AG20443 (cell line): ENCODE data around the gene TIPRL.
"Not testable (repeated sequence)": the region's sequence is repeated elsewhere in the genome, so short reads cannot be mapped to it uniquely, and the experiment has no call there.

Experiments
- DNase-seq: peaks from one replicate; pipeline ENCODE4 v3.0.0; 2012; ENCODE audit warnings: low spot score, mixed read lengths

The TIPRL gene

GRCh38 chr1:168178638-168179437 is at the start of gene TIPRL:
TSS of gene TIPRL (plus strand) at chr1:168178962. CDS start at chr1:168179078, 116 bp downstream.
- DNase-seq, result peak; percentile 97

- DNase-seq, result no peak
These were observed 48.8 kb upstream of the TIPRL start for GRCh38 chr1:168129933-168130332.

GRCh38 chr1:168134132-168134531 is 44.6 kb upstream of the TIPRL start:
- DNase-seq, result no peak

- DNase-seq, result no peak
These were observed 44.1 kb upstream of the TIPRL start for GRCh38 chr1:168134642-168135041.

- no peak for DNase-seq
These were observed 43.4 kb upstream of the TIPRL start for GRCh38 chr1:168135116-168135920.

- peak; percentile 34 for DNase-seq
These were observed 42.6 kb upstream of the TIPRL start for GRCh38 chr1:168135921-168136708.

GRCh38 chr1:168136709-168137514 is 41.9 kb upstream of the TIPRL start, which contains the start of gene GPR161:
TSS of gene GPR161 (minus strand) at chr1:168136930. CDS start at chr1:168104850, 32,080 bp downstream.
- DNase-seq, result peak; percentile 76

- no peak for DNase-seq
These were observed 41.3 kb upstream of the TIPRL start for GRCh38 chr1:168137515-168137821.

- no peak for DNase-seq
These were observed 40.6 kb upstream of the TIPRL start for GRCh38 chr1:168138134-168138533.

GRCh38 chr1:168139070-168139469 is 39.7 kb upstream of the TIPRL start:
- no peak for DNase-seq

- no peak for DNase-seq
These were observed 36.8 kb upstream of the TIPRL start for GRCh38 chr1:168141871-168142385.

GRCh38 chr1:168145184-168146159 is 33.3 kb upstream of the TIPRL start:
- peak; percentile 93 for DNase-seq

GRCh38 chr1:168146160-168146539 is 32.6 kb upstream of the TIPRL start:
- no peak for DNase-seq

- no peak for DNase-seq
These were observed 32.1 kb upstream of the TIPRL start for GRCh38 chr1:168146626-168147025.

GRCh38 chr1:168148916-168149315 is 29.8 kb upstream of the TIPRL start:
- DNase-seq, result no peak

- no peak for DNase-seq
These were observed 28.5 kb upstream of the TIPRL start for GRCh38 chr1:168150283-168150682.

- no peak for DNase-seq
These were observed 26.8 kb upstream of the TIPRL start for GRCh38 chr1:168151935-168152334.

GRCh38 chr1:168154707-168155106 is 24.1 kb upstream of the TIPRL start:
- not testable (repeated sequence) for DNase-seq

GRCh38 chr1:168155910-168156309 is 22.9 kb upstream of the TIPRL start:
- DNase-seq, result no peak

- no peak for DNase-seq
These were observed 21.1 kb upstream of the TIPRL start for GRCh38 chr1:168157638-168158037.
